Ascending aorta (tissue), 2 donors: ENCODE results near the gene MYMK. TPM values are rescaled to one million over a fixed set of nuclear protein-coding genes. Genes with fewer than 3 reads are reported as not detected.

Experiments
- DNase-seq, 2 donors: peaks; one replicate each; pipeline ENCODE4 v3.0.0-alpha.2; 2019; ENCODE audit warnings: low spot score in 2 of 2
- H3K27ac ChIP-seq, 2 donors: fragments of 200-600 bp; sonication (generic); one replicate each; pipeline ENCODE4 v1.5.1; 2016 to 2017; ENCODE audit warnings: mild to moderate bottlenecking in 1 of 2
- H3K27me3 ChIP-seq: fragments of 200-600 bp; sonication (generic); one replicate; pipeline ENCODE4 v1.5.1; 2017
- H3K36me3 ChIP-seq, 2 donors: fragments of 200-600 bp; sonication (generic); one replicate each; pipeline ENCODE4 v1.5.1; 2016
- H3K4me1 ChIP-seq, 2 donors: fragments of 200-600 bp; sonication (generic); one replicate each; pipeline ENCODE4 v1.5.1; 2016 to 2017; ENCODE audit warnings: mild to moderate bottlenecking in 1 of 2
- H3K4me3 ChIP-seq, 2 donors: fragments of 200-600 bp; sonication (generic); one replicate each; pipeline ENCODE4 v1.5.1; 2016 to 2017; ENCODE audit warnings: mild to moderate bottlenecking in 1 of 2
- H3K9me3 ChIP-seq, 2 donors: fragments of 200-600 bp; sonication (generic); one replicate each; pipeline ENCODE4 v1.5.1; 2016
- CTCF ChIP-seq, 3 experiments: fragments of 200-600 bp in 2 of 3; fragments of 450-650 bp in 1 of 3; sonication (generic) in 2 of 3; IDR thresholded peaks; one replicate each; pipeline ENCODE4 v1.5.1; 2016 to 2019; ENCODE audit warnings: antibody characterized with exemption in 3 of 3, mild to moderate bottlenecking in 1 of 3, moderate library complexity in 1 of 3
- intact Hi-C: fragments of 100-400 bp; cut with DNase I; formaldehyde crosslinking; loops from one replicate; pipeline ENCODE4 v1.15.1; 2023
- total RNA-seq: library from RNA; depleted of rRNA; stranded (reverse); fragments of >200 nt; gene quantifications from one replicate; pipeline ENCODE4 v1.1.0, GENCODE V29; 2016

The MYMK gene
- total RNA-seq, 1 donor from 2014 or later, result not detected

- DNase-seq, result no peak
- no peak for TF ChIP-seq CTCF (IDR thresholded peaks at IDR 0.05)
- Histone ChIP-seq H3K27me3 (no peaks in the 10 kb centered on the region), H3K27ac (no peak overlapping the region), H3K9me3 (no peaks in the 10 kb centered on the region), H3K4me3 (no peak overlapping the region), H3K36me3 (peaks cover 19 to 25% of the 10 kb centered on the region in 2 donors), H3K4me1 (peaks cover 0 to 7% of the 10 kb centered on the region in 2 donors)
- intact Hi-C loops, result no loop called here
Measured at GRCh38 chr9:133464638-133465037, 60.1 kb downstream of the MYMK start.

Other genes starting within 250 kb of the MYMK start
- gene ABO, start 249.8 kb downstream of the MYMK start, total RNA-seq, result 4.8 TPM
- gene SURF6, start 188.8 kb downstream of the MYMK start, total RNA-seq, result 5.3 TPM
- 52.2 TPM for gene MED22, start 176.8 kb downstream of the MYMK start, total RNA-seq
- gene RPL7A, start 176.7 kb downstream of the MYMK start, total RNA-seq, result 1,203 TPM
- gene SURF1, start 168.5 kb downstream of the MYMK start, total RNA-seq, result 19.9 TPM
- gene SURF2, start 168.4 kb downstream of the MYMK start, total RNA-seq, result 4.4 TPM
- gene SURF4, start 148.9 kb downstream of the MYMK start, total RNA-seq, result 161 TPM
- gene STKLD1, start 148.6 kb downstream of the MYMK start, total RNA-seq, result not detected
- 29.4 TPM for gene REXO4, start 106.9 kb downstream of the MYMK start, total RNA-seq
- 3.5 TPM for gene ADAMTS13, start 102.6 kb downstream of the MYMK start, total RNA-seq
- gene CACFD1, start 65.0 kb downstream of the MYMK start, total RNA-seq, result 24.8 TPM
- gene SLC2A6, start 45.9 kb downstream of the MYMK start, total RNA-seq, result 8.7 TPM
- gene ADAMTSL2, start 9.7 kb upstream of the MYMK start, total RNA-seq, result 3.4 TPM
- gene FAM163B, start 84.4 kb upstream of the MYMK start, total RNA-seq, result not detected
- gene DBH, start 111.4 kb upstream of the MYMK start, total RNA-seq, result not detected
- gene SARDH, start 213.4 kb upstream of the MYMK start, total RNA-seq, result 1.3 TPM